ENCODE results near the gene HPS5.
"Not testable (repeated sequence)": the region's sequence is repeated elsewhere in the genome, so short reads cannot be mapped to it uniquely, and the experiment has no call there.

DNA sequence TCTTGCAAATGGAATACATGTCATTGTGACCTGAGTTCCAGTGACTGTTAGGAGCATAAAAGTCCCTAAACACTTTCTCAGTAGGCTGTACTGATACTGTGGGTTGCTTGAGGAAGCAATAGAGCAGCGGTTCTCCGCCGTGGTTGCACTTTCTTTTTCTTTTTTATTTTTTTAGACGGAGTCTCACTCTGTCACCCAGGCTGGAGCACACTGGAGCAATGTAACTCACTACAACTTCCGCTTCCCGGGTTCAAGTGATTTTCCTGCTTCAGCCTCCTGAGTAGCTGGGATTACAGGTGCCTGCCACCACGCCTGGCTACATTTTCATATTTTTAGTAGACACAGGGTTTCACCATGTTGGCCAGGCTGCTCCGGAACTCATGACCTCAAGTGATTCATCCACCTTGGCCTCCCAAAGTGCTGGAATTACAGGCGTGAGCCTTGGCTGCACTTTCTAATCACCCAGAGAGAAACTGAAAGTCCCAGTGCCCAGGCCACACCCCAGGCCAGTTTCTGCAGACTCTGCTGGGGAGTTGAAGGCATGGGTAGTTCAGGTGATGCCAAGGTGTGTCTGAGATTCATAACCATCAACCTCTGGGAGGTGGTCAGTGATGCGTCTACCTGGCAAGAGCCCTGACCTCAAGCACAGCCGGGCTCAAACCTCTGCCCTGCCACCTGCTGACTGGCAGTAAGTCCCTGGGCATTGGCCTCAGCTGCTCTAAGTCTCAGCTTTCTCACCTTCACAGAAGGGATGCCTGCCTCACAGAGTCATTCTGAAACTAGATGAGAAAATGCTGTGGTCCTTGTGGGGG is 75.4 kb downstream of the HPS5 start:
- not testable (repeated sequence) for TF ChIP-seq EZH2 (IDR thresholded peaks at IDR 0.05; ENCODE audit: borderline replicate concordance, low read depth, low read length, severe bottlenecking); CTCF (IDR thresholded peaks at IDR 0.05; ENCODE audit: extremely low read depth in 1 of 2, insufficient read depth in 1 of 2, low read depth in 1 of 2, low read length in 2 of 2); POLR2AphosphoS5 (IDR thresholded peaks at IDR 0.05; ENCODE audit: insufficient read depth, low read depth, low read length); POLR2A (IDR thresholded peaks at IDR 0.05; ENCODE audit: low read depth, low read length); JUN (IDR thresholded peaks at IDR 0.05; ENCODE audit: borderline replicate concordance, insufficient read depth, insufficient read length, low read depth); FOS (IDR thresholded peaks at IDR 0.05; ENCODE audit: borderline replicate concordance, insufficient read depth, low read length)

Data from endothelial cell of umbilical vein (primary cell).